Measurements from ENCODE around the gene SPARC. TPM values are rescaled to one million over a fixed set of nuclear protein-coding genes. Genes with fewer than 3 reads are reported as not detected.

SPARC gene
- total RNA-seq, 1 experiment from 2014 or later: 339 TPM

DNA sequence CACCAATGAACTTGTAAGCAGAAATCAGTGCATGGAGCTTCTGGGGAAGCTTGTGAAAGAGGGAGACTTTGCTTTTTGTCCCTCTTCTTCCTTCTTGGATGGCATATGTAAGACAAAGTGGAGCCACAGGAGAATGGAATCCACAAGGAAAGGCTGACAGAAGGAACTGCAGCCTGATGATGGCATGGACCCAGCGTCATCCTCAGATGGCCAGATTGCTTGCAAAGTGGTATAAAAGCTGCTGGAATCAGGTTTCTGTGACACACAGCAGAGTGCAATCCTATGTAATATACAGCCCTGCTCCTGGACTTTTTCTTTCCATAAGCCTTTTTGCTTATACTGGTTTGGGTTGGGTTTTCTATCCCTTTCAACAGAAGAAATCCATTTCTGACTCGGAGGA is 31.4 kb upstream of the SPARC start:
- intact Hi-C loops (cut with micrococcal nuclease; ENCODE audit: unreplicated experiment): no loop called here
- CTCF ChIA-PET: interaction anchor here (1.0 kb wide), 1 partner anchor 66 kb away, joined by 3 read pairs; no protein-coding TSS in a partner anchor
- no peak overlapping the region for H3K4me3 ChIP-seq (ENCODE audit: low read depth, low read length, poor library complexity, severe bottlenecking)
- TF ChIP-seq EZH2 (IDR thresholded peaks at IDR 0.05; ENCODE audit: borderline replicate concordance, low read depth, low read length, poor library complexity, severe bottlenecking): no peak
- TF ChIP-seq, protein P1, sequence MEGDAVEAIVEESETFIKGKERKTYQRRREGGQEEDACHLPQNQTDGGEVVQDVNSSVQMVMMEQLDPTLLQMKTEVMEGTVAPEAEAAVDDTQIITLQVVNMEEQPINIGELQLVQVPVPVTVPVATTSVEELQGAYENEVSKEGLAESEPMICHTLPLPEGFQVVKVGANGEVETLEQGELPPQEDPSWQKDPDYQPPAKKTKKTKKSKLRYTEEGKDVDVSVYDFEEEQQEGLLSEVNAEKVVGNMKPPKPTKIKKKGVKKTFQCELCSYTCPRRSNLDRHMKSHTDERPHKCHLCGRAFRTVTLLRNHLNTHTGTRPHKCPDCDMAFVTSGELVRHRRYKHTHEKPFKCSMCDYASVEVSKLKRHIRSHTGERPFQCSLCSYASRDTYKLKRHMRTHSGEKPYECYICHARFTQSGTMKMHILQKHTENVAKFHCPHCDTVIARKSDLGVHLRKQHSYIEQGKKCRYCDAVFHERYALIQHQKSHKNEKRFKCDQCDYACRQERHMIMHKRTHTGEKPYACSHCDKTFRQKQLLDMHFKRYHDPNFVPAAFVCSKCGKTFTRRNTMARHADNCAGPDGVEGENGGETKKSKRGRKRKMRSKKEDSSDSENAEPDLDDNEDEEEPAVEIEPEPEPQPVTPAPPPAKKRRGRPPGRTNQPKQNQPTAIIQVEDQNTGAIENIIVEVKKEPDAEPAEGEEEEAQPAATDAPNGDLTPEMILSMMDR (conservative IDR thresholded peaks at IDR 0.05; ENCODE audit: low read depth, low read length): no peak
- BruUV-seq (replicated peaks): no TSS peak
- POLR2A ChIA-PET (ENCODE audit: low non-redundant PET): no interaction called here
- no peaks in the 10 kb centered on the region for H3K36me3 ChIP-seq (ENCODE audit: insufficient read depth, low read length, poor library complexity, severe bottlenecking)
- no peak overlapping the region for H3K27ac ChIP-seq (ENCODE audit: low read depth, low read length, poor library complexity, severe bottlenecking)
- no peak for DNase-seq (ENCODE audit: low spot score)
- no peaks in the 10 kb centered on the region for H3K4me1 ChIP-seq (ENCODE audit: insufficient read depth, low read length, poor library complexity, severe bottlenecking)
- H3K27me3 ChIP-seq (replicated peaks; ENCODE audit: insufficient read depth, low read depth, low read length, poor library complexity): no peaks in the 10 kb centered on the region
- no peaks in the 10 kb centered on the region for H3K9me3 ChIP-seq (ENCODE audit: low read depth, low read length, poor library complexity, severe bottlenecking)

DNA sequence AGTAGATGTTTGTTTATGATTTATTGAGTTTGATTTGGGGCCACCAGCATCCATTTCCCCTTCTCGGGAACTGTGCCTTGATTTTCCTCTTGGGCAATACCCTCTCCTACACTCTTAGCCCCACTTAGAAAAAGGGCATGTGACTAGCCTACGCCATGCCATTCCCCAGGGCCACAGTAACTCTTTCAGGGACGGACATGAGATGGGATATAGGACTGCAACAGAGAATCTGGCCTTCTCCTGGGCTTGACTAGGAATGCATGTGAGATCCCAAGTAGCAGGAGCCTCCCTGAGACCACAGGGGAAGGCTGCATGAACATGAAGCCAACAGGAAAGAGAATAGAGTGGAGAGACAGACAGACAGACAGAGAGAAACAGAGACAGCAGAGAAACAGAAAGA is 30.7 kb upstream of the SPARC start:
- no peaks in the 10 kb centered on the region for H3K36me3 ChIP-seq (ENCODE audit: insufficient read depth, low read length, poor library complexity, severe bottlenecking)
- H3K27me3 ChIP-seq (replicated peaks; ENCODE audit: insufficient read depth, low read depth, low read length, poor library complexity): no peaks in the 10 kb centered on the region
- H3K9me3 ChIP-seq (ENCODE audit: low read depth, low read length, poor library complexity, severe bottlenecking): no peaks in the 10 kb centered on the region
- H3K27ac ChIP-seq (ENCODE audit: low read depth, low read length, poor library complexity, severe bottlenecking): no peak overlapping the region
- POLR2A ChIA-PET (ENCODE audit: low non-redundant PET): no interaction called here
- CTCF ChIA-PET: no interaction called here
- no peak overlapping the region for H3K4me3 ChIP-seq (ENCODE audit: low read depth, low read length, poor library complexity, severe bottlenecking)
- H3K4me1 ChIP-seq (ENCODE audit: insufficient read depth, low read length, poor library complexity, severe bottlenecking): no peaks in the 10 kb centered on the region
- intact Hi-C loops (cut with micrococcal nuclease; ENCODE audit: unreplicated experiment): no loop called here
- BruUV-seq (replicated peaks): no TSS peak
- no peak for DNase-seq (ENCODE audit: low spot score)
- no peak for TF ChIP-seq EZH2 (IDR thresholded peaks at IDR 0.05; ENCODE audit: borderline replicate concordance, low read depth, low read length, poor library complexity, severe bottlenecking)

DNA sequence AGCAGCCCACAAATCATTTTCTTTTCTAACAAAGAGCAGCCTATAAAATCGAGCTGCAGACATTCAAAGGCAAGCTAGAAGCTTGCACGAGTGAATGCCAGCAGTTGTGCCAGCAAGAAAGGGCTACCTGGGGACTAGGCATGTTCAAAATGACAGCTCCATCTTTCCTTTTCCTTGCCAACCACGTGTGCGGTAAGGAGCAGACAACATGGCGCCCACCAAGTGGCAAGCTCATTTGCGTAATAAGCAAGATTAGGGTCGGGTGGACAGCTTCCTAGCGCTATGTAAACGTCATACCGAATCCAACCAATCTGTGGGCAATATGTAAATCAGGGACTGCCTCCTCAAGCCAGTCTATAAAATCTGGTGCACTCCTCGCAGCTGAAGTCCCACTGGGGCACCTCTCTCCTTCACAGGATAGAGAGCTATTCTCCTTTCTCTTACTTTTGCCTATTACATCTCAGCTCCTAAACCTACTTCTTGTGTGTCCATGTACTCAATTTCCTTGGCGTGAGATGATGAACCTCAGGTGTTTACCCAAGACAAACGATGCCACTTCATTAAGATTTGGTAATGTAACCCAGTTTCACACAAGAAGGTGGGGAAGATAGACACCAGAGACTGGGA is 22.5 kb upstream of the SPARC start:
- H3K4me3 ChIP-seq (ENCODE audit: low read depth, low read length, poor library complexity, severe bottlenecking): no peak overlapping the region
- no peaks in the 10 kb centered on the region for H3K27me3 ChIP-seq (replicated peaks; ENCODE audit: insufficient read depth, low read depth, low read length, poor library complexity)
- no TSS peak for BruUV-seq (replicated peaks)
- no peak for DNase-seq (ENCODE audit: low spot score)
- TF ChIP-seq, protein P1 (conservative IDR thresholded peaks at IDR 0.05; ENCODE audit: low read depth, low read length): no peak
- no peak for TF ChIP-seq EZH2 (IDR thresholded peaks at IDR 0.05; ENCODE audit: borderline replicate concordance, low read depth, low read length, poor library complexity, severe bottlenecking)
- no peaks in the 10 kb centered on the region for H3K9me3 ChIP-seq (ENCODE audit: low read depth, low read length, poor library complexity, severe bottlenecking)
- H3K36me3 ChIP-seq (ENCODE audit: insufficient read depth, low read length, poor library complexity, severe bottlenecking): no peaks in the 10 kb centered on the region
- ChIA-PET CTCF (no interaction called here), POLR2A (ENCODE audit: low non-redundant PET) (no interaction called here)
- H3K27ac ChIP-seq (ENCODE audit: low read depth, low read length, poor library complexity, severe bottlenecking): no peak overlapping the region
- intact Hi-C loops (cut with micrococcal nuclease; ENCODE audit: unreplicated experiment): no loop called here
- H3K4me1 ChIP-seq (ENCODE audit: insufficient read depth, low read length, poor library complexity, severe bottlenecking): peaks cover 8% of the 10 kb centered on the region

DNA sequence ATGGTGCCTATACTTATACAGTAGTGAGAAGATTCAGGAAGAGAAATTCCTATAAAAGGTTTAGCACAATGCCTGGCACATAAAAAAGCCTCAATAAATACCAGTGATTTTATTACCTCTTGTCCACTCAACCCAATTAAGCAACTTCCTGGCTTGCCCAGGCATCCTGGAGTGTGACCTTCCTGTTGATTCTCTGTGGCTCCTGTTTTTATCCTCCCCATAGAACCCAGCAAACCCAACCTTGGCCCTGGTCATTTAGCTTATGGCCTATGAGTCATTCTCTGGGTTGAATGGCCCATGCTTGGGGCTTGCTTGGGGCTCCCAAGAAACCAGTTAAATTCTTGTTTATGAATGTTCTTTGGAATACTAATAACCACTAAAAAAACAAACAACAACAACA is 21.4 kb upstream of the SPARC start:
- no TSS peak for BruUV-seq (replicated peaks)
- CTCF ChIA-PET: no interaction called here
- Histone ChIP-seq H3K9me3 (ENCODE audit: low read depth, low read length, poor library complexity, severe bottlenecking) (no peaks in the 10 kb centered on the region), H3K4me1 (ENCODE audit: insufficient read depth, low read length, poor library complexity, severe bottlenecking) (peaks cover 8% of the 10 kb centered on the region), H3K4me3 (ENCODE audit: low read depth, low read length, poor library complexity, severe bottlenecking) (no peak overlapping the region), H3K27me3 (replicated peaks; ENCODE audit: insufficient read depth, low read depth, low read length, poor library complexity) (no peaks in the 10 kb centered on the region), H3K27ac (ENCODE audit: low read depth, low read length, poor library complexity, severe bottlenecking) (no peak overlapping the region), H3K36me3 (ENCODE audit: insufficient read depth, low read length, poor library complexity, severe bottlenecking) (no peaks in the 10 kb centered on the region)
- TF ChIP-seq, protein P1 (conservative IDR thresholded peaks at IDR 0.05; ENCODE audit: low read depth, low read length): no peak
- no peak for TF ChIP-seq EZH2 (IDR thresholded peaks at IDR 0.05; ENCODE audit: borderline replicate concordance, low read depth, low read length, poor library complexity, severe bottlenecking)
- intact Hi-C loops (cut with micrococcal nuclease; ENCODE audit: unreplicated experiment): no loop called here
- DNase-seq (ENCODE audit: low spot score): peak; percentile 34
- POLR2A ChIA-PET (ENCODE audit: low non-redundant PET): no interaction called here

All from A673 (cell line).